Gastrocnemius medialis (tissue), 4 donors: ENCODE data around the gene DNAJC5G. TPM values are rescaled to one million over a fixed set of nuclear protein-coding genes. Genes with fewer than 3 reads are reported as not detected.
"Not testable (repeated sequence)": the region's sequence is repeated elsewhere in the genome, so short reads cannot be mapped to it uniquely, and the experiment has no call there.

Experiments
- ATAC-seq, 2 donors: fragments of 150-250 bp; one replicate each; pipeline ENCODE4 v1.9.1; 2016
- DNase-seq, 2 donors: peaks; one replicate each; pipeline ENCODE4 v3.0.0-alpha.2; 2019
- H3K27ac ChIP-seq, 4 donors: fragments of 200-600 bp; sonication (generic); 1 replicate in 1 of 4; 2 replicates in 3 of 4; pipeline ENCODE4 v1.5.1; 2016 to 2018; ENCODE audit warnings: mild to moderate bottlenecking in 2 of 4, moderate library complexity in 1 of 4
- H3K27me3 ChIP-seq, 3 donors: fragments of 200-600 bp; sonication (generic) in 2 of 3; 1 replicate in 1 of 3; 2 replicates in 2 of 3; pipeline versions ENCODE4 v1.5.1 to v1.6.0; 2016 to 2019; ENCODE audit warnings: mild to moderate bottlenecking in 1 of 3, moderate library complexity in 1 of 3
- H3K36me3 ChIP-seq, 2 donors: fragments of 200-600 bp; sonication (generic) in 1 of 2; one replicate each; pipeline ENCODE4 v1.5.1; 2017 to 2018
- H3K4me1 ChIP-seq, 2 donors: fragments of 200-600 bp; sonication (generic) in 1 of 2; one replicate each; pipeline ENCODE4 v1.5.1; 2016 to 2017; ENCODE audit warnings: mild to moderate bottlenecking in 2 of 2
- H3K4me3 ChIP-seq, 4 donors: fragments of 200-600 bp; sonication (generic) in 3 of 4; 1 replicate in 1 of 4; 2 replicates in 3 of 4; pipeline ENCODE4 v1.5.1; 2016 to 2019; ENCODE audit warnings: mild to moderate bottlenecking in 2 of 4
- H3K9me3 ChIP-seq, 3 donors: fragments of 200-600 bp; sonication (generic) in 2 of 3; 1 replicate in 1 of 3; 2 replicates in 2 of 3; pipeline ENCODE4 v1.5.1; 2016 to 2019
- CTCF ChIP-seq, 5 experiments: fragments of 450-650 bp in 3 of 5; fragments of 200-600 bp in 2 of 5; sonication (generic) in 2 of 5; IDR thresholded peaks in 4 of 5; conservative IDR thresholded peaks in 1 of 5; 1 replicate in 4 of 5; 2 replicates in 1 of 5; pipeline ENCODE4 v1.5.1; 2016 to 2019; ENCODE audit warnings: antibody characterized with exemption in 5 of 5, mild to moderate bottlenecking in 3 of 5, moderate library complexity in 3 of 5
- POLR2A ChIP-seq, 2 donors: fragments of 450-650 bp; IDR thresholded peaks; one replicate each; pipeline ENCODE4 v1.6.1; 2017; ENCODE audit warnings: antibody characterized with exemption in 2 of 2, mild to moderate bottlenecking in 2 of 2, moderate library complexity in 2 of 2
- in situ Hi-C, 4 donors: fragments of 200-750 bp; cut with MboI; loops; one replicate each; pipeline versions ENCODE4 v1.15.0 to v1.8.0; 2017; ENCODE audit warnings: low sequenced_read_pairs in 4 of 4
- intact Hi-C: fragments of 100-400 bp; cut with DNase I; formaldehyde crosslinking; loops from one replicate; pipeline ENCODE4 v1.15.1; 2023; ENCODE audit warnings: low total_unique reads
- total RNA-seq, 4 donors: library from RNA; depleted of rRNA; stranded (reverse); fragments of >200 nt; gene quantifications; one replicate each; pipeline versions ENCODE4 v1.1.0 to v1.2.3, GENCODE V29; 2016

DNAJC5G gene
- total RNA-seq, 4 donors from 2014 or later = not detected

GRCh38 chr2:27294928-27295327 is 19.7 kb downstream of the DNAJC5G start:
- in situ Hi-C loops = loop anchor here in 2 of 4 donors (25.0 kb wide), 1 partner anchor 333 kb away; the partner anchor contains the start of gene MAPRE3 (in 2 of the 2)
- H3K4me3 ChIP-seq = peak overlapping the region in 1 of 4 donors; percentile 14
- TF ChIP-seq POLR2A (IDR thresholded peaks at IDR 0.05) = no peak
- TF ChIP-seq CTCF (IDR thresholded peaks at IDR 0.05 in 4 of 5, conservative IDR thresholded peaks at IDR 0.05 in 1 of 5) = no peak
- no peak for ATAC-seq
- peaks cover 71 to 90% of the 10 kb centered on the region in 2 donors for H3K4me1 ChIP-seq
- peaks cover 0 to 18% of the 10 kb centered on the region in 2 donors for H3K36me3 ChIP-seq
- DNase-seq = no peak
- no peaks in the 10 kb centered on the region for H3K9me3 ChIP-seq
- intact Hi-C loops = no loop called here
- no peaks in the 10 kb centered on the region for H3K27me3 ChIP-seq
- H3K27ac ChIP-seq = peak overlapping the region; percentile 88 to 99 (median 98)

- Histone ChIP-seq H3K27me3 (no peaks in the 10 kb centered on the region), H3K4me3 (no peak overlapping the region), H3K9me3 (no peaks in the 10 kb centered on the region), H3K36me3 (peaks cover 0 to 34% of the 10 kb centered on the region in 2 donors), H3K4me1 (peaks cover 55 to 85% of the 10 kb centered on the region in 2 donors), H3K27ac (peak overlapping the region; percentile 58 to 99 (median 92))
- intact Hi-C loops (loop anchor here (2.0 kb wide), 1 partner anchor 18 kb away; no protein-coding TSS in a partner anchor), in situ Hi-C loops (loop anchor here in 2 of 4 donors (25.0 kb wide), 1 partner anchor 334 kb away; the partner anchor contains the start of gene MAPRE3 (in 2 of the 2))
- TF ChIP-seq POLR2A (IDR thresholded peaks at IDR 0.05) (no peak), CTCF (IDR thresholded peaks at IDR 0.05 in 4 of 5, conservative IDR thresholded peaks at IDR 0.05 in 1 of 5) (no peak)
- ATAC-seq = no peak
- no peak for DNase-seq
Measured at GRCh38 chr2:27296481-27296880, 21.2 kb downstream of the DNAJC5G start.

- in situ Hi-C loops (loop anchor here in 2 of 4 donors (25.0 kb wide), 1 partner anchor 335 kb away; the partner anchor contains the start of gene MAPRE3 (in 2 of the 2)), intact Hi-C loops (loop anchor here (2.0 kb wide), 1 partner anchor 18 kb away; no protein-coding TSS in a partner anchor)
- no peak for DNase-seq
- Histone ChIP-seq H3K9me3 (no peaks in the 10 kb centered on the region), H3K36me3 (peaks cover 0 to 41% of the 10 kb centered on the region in 2 donors), H3K27me3 (no peaks in the 10 kb centered on the region), H3K4me3 (no peak overlapping the region), H3K4me1 (peaks cover 48 to 85% of the 10 kb centered on the region in 2 donors), H3K27ac (peak overlapping the region; percentile 58 to 99 (median 92))
- TF ChIP-seq POLR2A (IDR thresholded peaks at IDR 0.05) (no peak), CTCF (IDR thresholded peaks at IDR 0.05 in 4 of 5, conservative IDR thresholded peaks at IDR 0.05 in 1 of 5) (no peak)
- ATAC-seq = no peak
Measured at GRCh38 chr2:27297195-27297594, 22.0 kb downstream of the DNAJC5G start.

- intact Hi-C loops (no loop called here), in situ Hi-C loops (loop anchor here in 2 of 4 donors (25.0 kb wide), 1 partner anchor 336 kb away; the partner anchor contains the start of gene MAPRE3 (in 2 of the 2))
- Histone ChIP-seq H3K4me1 (peaks cover 44 to 81% of the 10 kb centered on the region in 2 donors), H3K27ac (peak overlapping the region; percentile 58 to 99 (median 92)), H3K27me3 (no peaks in the 10 kb centered on the region), H3K4me3 (no peak overlapping the region), H3K9me3 (no peaks in the 10 kb centered on the region), H3K36me3 (peaks cover 0 to 41% of the 10 kb centered on the region in 2 donors)
- TF ChIP-seq POLR2A (IDR thresholded peaks at IDR 0.05) (no peak), CTCF (IDR thresholded peaks at IDR 0.05 in 4 of 5, conservative IDR thresholded peaks at IDR 0.05 in 1 of 5) (no peak)
- DNase-seq = peak in 1 of 2 donors; percentile 63
- ATAC-seq = peak; percentile 11 to 17
Measured at GRCh38 chr2:27298391-27299080, 23.3 kb downstream of the DNAJC5G start.

GRCh38 chr2:27300606-27301005 is 25.4 kb downstream of the DNAJC5G start:
- H3K27me3 ChIP-seq, H3K9me3 ChIP-seq, ATAC-seq, intact Hi-C loops, in situ Hi-C loops, DNase-seq, H3K4me3 ChIP-seq: not testable (repeated sequence)
- peaks cover 0 to 56% of the 10 kb centered on the region in 2 donors for H3K36me3 ChIP-seq
- H3K27ac ChIP-seq = peak overlapping the region; percentile 58 to 99 (median 92)
- peaks cover 23 to 61% of the 10 kb centered on the region in 2 donors for H3K4me1 ChIP-seq
